GM10266 (cell line): ENCODE data around the gene EPN2.
A peak's percentile ranks its signal among the peaks of the same experiment; 100 is the strongest.

ENCODE experiments used
- DNase-seq: peaks from one replicate; pipeline ENCODE4 v3.0.0; 2012; ENCODE audit errors: extremely low spot score
- CTCF ChIP-seq: IDR thresholded peaks from 2 replicates; pipeline ENCODE4 v1.5.1; 2012; ENCODE audit warnings: mild to moderate bottlenecking, low read depth; ENCODE audit not compliant: control insufficient read depth, insufficient read depth; ENCODE audit errors: missing control alignments

EPN2 gene

DNA sequence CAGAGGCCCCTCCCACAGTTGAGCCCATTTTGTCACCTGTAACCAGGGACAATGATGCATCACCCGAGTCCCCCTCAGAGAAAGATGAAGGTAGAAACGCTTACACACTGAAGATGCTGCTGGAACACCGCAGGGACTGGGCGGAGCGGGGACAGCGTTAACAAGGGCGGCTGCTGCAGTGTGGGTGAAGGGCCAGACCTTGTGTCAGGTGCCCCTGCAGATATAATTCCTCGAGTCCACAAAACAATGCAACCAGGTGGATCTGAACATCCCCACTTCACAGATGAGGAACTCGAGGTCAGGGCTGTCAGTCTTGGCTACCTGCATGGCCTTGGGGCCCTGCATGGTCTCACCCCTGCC lies 134.8 kb downstream of the EPN2 start:
- no peak for DNase-seq
- TF ChIP-seq CTCF: no peak

- DNase-seq: no peak
- TF ChIP-seq CTCF: no peak
Observed at GRCh38 chr17:19372439-19372838, 135.3 kb downstream of the EPN2 start.

GRCh38 chr17:19372866-19373504 lies 135.8 kb downstream of the EPN2 start:
- TF ChIP-seq CTCF: no peak
- DNase-seq: no peak

DNA sequence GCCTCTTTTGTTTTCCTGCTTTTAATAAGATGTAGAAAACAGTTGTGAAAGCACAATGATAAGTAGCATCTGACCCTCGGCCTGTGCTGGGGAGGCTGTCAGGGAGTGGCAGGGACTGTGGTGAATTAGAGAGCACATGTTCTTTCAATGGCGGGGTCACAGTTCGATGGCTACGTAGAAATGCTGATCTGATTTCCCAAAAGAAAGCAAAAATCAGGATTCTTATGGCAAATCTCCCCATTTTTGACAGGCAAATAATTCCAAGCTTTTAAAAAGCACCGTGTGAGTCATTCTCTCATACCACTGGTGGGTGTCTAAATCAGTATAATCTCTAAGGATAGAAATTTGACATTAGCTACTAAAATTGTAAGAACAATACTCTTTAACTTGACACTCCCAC lies 137.0 kb downstream of the EPN2 start:
- no peak for DNase-seq
- no peak for TF ChIP-seq CTCF

GRCh38 chr17:19375732-19376131 lies 138.6 kb downstream of the EPN2 start:
- DNase-seq: no peak

DNA sequence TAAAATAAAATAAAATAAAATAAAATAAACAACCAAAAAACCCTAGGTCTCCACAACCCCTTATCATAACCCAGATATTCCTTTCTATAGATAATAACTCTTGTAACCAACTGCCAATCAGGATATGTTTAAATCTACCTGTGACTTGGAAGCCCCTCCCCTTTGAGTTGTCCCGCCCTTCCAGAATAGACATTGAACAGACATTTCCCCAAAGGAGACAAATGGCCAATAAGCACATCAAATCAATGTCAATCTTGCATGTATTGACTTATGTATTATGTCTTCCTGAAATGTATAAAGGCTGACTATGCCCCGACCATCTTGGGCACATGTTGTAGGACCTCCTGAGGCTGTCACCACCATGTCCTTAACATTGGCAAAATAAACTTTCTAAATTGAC lies 139.6 kb downstream of the EPN2 start:
- DNase-seq: no peak
- TF ChIP-seq CTCF: no peak

More at GRCh38 chr17:19375732-19376131, 138.6 kb downstream of the EPN2 start:
- no peak for TF ChIP-seq CTCF

DNA sequence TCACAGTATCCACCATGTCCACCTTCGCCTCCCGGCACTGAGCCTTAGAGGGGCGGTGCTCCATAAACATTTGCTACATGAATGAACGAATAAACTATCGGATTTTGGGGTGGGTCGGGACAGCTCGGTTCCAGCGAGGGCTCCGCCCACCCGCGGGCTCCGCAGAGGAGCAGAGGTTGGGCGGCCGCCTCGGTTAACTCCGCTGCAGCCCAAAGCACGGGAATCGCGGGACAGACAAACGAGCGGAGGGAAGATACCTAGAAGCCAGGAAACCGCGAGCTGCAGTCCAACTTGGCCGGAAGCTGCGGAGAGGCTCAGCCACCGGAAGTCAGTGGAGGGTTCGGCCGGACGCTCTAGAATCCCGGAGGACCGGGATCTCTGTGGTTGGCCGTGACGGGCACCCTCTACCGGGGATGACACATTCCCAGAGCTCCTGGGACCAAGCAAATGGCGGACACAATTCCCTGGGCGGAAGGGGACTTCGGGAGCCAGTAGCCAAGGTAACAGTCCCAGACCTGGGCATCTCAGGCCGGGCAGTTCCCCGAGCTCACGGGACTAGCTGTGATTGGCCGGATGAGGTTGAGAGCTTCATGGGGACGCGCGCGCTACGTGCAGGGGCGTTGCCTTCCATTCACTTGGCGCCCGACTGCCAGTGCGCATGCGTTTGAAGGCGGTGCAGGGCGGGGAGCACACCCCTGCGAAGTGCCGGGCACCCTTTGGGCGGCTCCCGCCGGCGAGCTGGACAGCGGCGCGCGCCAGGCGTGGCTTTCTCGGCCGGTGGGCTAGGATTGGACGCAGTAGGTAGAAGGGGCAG lies 140.6 kb downstream of the EPN2 start:
- peak; percentile 100 for DNase-seq
- TF ChIP-seq CTCF: no peak
